Mammary epithelial cell (primary cell): ENCODE data around the gene BMP8A.

ENCODE experiments used
- CTCF ChIP-seq, 2 donors: IDR thresholded peaks in 1 of 2; conservative IDR thresholded peaks in 1 of 2; 2 replicates each; pipeline ENCODE4 v1.5.1; 2011 to 2012; ENCODE audit warnings: inconsistent platforms in 2 of 2, low read length in 2 of 2, mild to moderate bottlenecking in 2 of 2, control low read depth in 1 of 2, low read depth in 1 of 2; ENCODE audit not compliant: insufficient read depth in 1 of 2; ENCODE audit errors: extremely low read depth in 1 of 2
- EZH2 ChIP-seq: IDR thresholded peaks from 2 replicates; pipeline ENCODE4 v1.6.1; 2012; ENCODE audit warnings: low read length, inconsistent platforms, borderline replicate concordance

DNA sequence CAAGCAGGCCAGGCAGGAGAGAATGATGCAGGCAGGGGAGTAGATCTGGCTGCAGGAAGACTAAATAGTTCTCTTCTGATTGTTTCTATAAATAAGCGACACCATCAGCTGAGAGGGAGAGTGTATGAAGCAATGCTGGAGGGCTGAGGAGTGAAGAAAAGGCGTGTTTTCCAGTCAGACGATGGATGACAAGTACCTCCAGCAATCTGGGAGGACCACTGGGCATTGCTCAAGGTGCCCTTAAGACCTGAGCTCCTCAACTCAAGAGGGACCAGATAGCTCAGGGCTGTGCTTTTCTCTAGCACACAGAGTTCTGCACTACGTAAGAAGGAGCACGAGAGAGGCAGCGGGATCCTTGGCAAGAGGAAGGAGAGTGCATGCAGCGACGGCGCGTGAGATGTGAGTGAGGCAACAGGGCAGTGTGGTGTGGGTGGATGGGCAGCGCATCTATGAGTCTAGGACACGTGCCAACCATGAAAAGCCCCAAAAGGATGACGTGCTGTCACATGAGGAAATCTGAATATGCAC, 49.1 kb downstream of the BMP8A start:
- TF ChIP-seq CTCF (conservative IDR thresholded peaks at IDR 0.05 in 1 of 2, IDR thresholded peaks at IDR 0.05 in 1 of 2; ENCODE audit: extremely low read depth in 1 of 2, insufficient read depth in 1 of 2, low read depth in 1 of 2, low read length in 2 of 2) (no peak), EZH2 (no peak)
